Stimulated activated CD4-positive, alpha-beta T cell treated with anti-CD3 and anti-CD28 coated beads, Interleukin-2, amount 100 ng/mL, for 4 hours (primary cell): ENCODE data around the gene UBE3D.
"Not testable (repeated sequence)": the region's sequence is repeated elsewhere in the genome, so short reads cannot be mapped to it uniquely, and the experiment has no call there.

Experiments
- DNase-seq: peaks from one replicate; pipeline ENCODE4 v3.0.0-alpha.2; 2020; ENCODE audit warnings: low read depth

UBE3D gene

DNA sequence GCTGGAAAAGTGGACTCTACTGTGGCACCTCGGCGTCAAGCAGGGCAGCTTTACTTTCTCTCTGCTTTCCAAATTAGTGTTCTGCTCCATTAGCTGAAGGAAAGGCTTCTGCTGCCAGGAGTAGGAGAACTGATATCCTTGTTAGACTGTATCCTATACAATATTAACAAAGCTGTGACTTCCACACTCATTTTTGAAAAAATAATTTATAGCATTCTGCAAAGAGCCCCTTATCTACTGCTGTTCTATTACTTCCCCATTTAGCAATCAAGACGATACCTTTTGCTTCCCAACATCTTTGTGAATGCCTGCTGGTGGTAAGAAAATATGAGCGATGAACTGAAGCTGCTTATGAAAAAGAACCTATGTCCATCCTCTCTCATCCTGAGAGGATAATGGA, 151.1 kb downstream of the UBE3D start:
- DNase-seq, result no peak

DNA sequence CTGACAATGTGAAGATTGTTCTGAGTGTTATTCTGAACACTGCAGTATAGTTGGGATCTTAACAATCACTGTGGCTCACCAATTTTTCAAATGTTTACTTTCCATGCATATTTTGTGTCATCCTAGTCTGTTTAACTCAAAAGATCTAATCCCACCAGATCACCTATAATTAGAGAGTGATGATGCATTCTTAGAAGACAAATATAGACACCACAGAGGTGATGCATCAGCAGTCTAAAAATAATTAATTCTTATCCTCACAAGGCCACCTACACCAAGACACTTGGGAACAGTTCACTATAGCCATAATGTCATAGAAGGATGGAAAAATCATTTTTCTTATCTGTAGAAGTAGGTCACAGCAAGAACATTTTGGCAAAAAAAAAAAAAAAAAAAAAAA, 154.8 kb downstream of the UBE3D start:
- no peak for DNase-seq

DNA sequence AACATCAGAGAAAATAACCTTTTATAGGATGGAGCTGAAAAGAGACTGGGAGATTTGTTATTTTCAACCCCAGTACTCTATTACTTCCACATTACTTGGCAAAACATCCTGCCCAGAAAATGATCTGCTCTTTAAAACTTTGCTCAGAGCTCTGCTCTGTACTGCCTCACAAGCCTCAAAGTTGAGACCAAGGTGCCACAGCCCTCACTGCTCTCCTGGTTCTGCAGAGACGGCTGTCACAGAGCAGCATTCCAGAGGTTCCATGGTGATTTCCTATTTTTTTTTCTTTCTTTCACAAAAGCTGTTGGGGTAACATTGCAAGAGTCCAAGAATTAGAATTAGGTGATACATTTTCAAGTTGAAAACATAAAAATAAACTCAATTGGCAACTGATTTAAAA, 155.2 kb downstream of the UBE3D start:
- no peak for DNase-seq

DNA sequence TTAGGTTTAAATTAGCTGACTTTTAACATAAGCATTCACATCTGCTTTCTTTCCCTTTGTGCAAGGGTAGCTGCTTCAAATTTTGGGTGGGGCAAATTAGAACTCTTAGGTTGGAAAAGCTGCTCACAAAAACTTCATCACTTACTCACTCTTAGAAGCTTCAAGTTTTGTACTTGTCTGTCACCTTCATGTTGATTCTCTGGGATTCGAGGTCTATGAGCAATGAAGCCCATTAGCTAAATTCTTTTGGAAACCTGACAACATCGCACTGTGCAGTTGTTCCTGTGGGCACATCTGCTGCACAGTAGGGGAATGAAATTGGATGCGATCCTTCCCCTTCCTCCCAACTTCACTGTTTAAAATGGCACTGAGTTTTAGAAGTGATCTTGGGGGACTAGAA, 156.1 kb downstream of the UBE3D start:
- no peak for DNase-seq

DNA sequence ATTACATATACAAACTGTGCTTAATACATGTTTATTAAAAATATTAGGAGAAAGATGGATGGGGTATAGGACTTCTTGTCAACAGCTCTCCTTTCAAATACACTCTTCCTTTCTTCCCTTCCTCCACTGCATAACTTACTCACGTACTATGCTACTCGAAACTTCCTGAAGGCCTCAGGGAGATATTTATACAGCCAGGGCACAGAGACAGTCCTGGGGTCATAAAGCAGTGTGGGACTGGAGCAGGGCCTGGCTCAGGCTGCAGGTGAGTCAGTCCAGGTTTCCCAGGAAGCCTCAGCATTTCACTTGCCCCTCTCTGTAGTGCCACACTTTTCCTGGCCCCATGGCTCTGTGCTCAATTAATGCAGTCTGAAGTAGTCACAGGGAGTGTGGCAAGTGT, 157.0 kb downstream of the UBE3D start:
- DNase-seq, result no peak

DNA sequence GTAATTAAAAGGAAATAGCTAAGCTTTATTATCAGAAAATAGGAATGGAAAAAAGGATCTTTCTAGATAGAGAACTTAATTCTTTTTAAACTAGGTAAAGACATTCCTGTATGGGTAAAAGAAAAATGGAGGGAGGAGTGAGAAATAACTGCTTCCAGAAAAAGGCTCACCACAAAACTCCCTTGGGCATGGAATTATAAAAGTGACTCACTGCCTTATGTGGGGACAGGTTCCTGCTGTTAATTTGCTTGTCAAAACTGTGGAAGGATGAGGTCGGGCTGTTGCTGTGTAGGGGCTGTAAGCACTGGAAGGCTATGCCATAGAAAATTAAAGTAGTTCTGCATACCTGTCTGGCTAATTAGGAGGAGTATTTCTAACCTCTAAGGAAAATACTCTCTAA, 158.7 kb downstream of the UBE3D start:
- no peak for DNase-seq

DNA sequence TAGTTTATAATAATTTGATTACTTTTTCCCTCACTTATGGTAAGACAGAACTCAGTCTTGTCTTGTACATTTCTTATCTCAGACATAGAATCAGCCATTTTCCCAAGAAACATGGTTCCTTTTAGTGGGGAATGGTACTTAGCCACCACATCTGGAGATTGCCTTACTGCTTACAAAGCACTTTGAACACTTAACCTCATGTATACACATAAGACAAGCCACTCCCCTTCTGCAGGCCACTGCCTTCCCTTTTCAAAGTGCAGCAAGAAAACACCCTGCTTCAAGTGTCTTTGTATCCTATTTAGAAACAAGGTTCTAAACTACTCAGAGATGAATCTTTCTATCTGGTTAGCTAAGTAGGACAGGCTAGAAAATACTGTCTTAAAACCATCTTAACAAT, 159.2 kb downstream of the UBE3D start:
- no peak for DNase-seq

DNA sequence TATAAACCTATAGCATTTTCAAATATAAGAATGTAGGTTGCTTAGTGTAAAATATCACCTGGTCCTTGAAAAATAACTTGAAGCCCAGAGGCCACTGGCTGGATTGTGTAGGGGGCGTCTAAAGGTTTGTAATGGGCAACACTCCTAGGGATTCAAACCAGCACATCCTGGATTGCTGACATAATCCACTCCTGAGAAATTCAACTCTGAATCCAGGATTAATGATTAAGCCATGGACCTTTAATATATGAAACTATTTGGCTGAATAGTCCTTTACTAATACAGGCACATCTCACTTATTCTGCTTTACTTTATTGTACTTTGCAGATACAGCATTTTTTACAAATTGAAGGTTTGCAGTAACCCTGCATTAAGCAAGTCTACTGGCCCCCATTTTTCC, 160.8 kb downstream of the UBE3D start:
- DNase-seq, result no peak

DNA sequence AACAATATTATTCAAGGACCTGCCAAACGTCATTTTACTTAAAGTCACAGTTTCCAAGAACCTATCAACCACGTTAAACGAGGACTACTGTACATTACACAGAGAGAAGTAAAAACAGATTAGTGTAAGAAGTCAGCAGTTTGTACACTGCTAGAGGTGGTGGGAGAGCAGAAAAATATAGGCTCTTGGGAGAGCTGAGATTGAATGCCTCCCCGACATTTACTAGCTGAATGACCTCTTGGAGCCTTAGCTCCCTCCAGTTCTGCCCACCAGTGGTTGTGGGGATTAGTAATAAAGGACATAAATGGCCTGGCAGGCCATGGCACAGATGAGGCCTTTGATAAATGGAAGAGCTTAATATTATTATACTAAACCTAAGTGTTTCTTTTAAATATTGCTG, 161.4 kb downstream of the UBE3D start:
- DNase-seq, result no peak

DNA sequence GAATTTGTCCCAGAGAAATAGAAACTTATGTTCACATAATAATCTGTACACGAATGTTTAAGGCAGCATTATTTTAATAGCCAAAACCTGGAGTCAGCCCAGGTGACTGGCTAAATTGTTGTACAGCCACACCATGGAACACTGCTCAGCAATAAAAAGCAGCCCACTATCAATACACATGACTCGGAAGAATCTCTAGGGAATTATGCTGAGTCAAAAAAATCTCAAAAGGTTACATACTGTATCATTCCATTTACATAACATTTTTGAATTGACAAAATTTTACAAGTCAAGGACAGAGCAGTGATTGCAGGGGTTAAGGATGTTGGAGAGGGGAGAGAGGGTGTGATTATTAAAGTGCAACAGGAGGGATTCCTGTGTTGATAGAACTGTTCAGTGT, 163.4 kb downstream of the UBE3D start:
- DNase-seq, result no peak

DNA sequence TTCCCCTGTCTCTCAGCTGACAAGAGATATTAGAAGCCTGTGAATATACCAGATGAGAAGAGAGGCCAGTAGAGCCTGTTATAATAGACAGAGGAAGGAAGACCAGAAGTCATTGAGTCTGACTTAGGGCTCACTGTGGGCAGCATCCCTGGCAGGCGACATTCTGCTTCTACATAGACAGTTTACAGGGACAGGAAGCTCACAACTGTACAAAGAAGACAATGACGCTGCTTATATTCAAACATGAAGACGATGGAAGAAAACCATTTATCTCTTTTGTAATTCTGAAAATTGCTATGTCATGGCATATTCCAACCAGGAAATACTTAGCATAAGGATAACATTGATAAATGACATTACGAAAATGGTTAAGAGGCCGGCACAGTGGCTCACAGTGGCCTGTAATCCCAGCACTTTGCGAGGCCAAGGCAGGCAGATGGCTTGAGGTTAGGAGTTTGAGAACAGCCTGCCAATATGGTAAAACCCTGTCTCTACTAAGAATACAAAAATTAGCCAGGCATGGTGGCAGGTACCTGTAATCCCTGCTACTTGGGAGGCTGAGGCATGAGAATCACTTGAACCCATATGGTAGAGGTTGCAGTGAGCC, 170.9 kb downstream of the UBE3D start:
- DNase-seq, result no peak

DNA sequence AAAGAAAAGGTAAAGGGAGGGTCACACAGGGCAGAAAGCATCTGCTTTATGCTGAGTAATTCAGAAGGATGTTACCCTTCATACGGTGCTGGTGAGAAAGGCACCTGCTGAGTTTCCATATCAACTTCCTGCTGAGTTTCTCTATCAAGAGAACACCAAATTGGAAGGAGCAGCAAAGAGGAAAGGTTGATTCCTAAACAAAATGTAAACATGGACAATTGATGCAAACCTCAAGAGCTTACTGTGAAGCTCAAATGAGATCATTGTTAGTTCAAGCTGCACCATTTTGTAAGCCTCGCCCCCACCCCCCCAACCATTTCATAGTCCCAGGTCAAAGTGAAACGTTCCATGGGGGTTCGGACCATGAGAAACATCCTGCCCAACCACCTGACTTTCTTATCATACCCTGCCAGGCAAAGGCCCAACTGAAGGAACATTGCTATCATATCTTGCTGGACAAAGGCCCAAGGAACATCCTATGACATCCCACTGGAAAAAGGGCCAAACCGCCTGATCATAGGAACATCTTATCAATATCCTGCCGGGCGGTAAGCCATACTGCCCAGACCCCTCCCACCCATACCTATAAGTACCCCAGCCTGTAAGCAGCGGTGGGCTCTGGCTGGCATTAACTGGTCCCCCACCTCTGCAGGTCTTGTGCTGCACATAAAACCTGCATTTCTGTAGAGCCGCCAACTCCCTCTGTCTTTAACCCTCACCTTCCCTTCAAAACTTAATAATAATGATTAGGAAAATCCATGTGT, 171.6 kb downstream of the UBE3D start:
- DNase-seq, result no peak

DNA sequence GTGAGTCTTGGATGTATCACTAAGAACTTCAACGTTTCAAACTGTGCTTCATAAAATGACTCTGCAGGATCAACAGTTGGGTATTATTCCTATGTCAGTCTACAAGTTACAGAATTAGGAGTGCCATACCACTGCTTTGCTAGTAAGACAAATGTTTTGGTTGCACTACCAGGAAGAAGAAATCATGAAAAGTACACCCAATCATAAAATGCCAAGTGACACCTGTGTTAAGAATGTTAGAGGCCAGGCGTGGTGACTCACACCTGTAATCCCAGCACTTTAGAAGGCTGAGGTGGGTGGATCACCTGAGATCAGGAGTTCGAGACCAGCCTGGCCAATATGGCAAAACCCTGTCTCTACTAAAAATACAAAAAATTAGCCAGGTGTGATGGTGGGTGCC, 174.1 kb downstream of the UBE3D start:
- DNase-seq, result not testable (repeated sequence)

DNA sequence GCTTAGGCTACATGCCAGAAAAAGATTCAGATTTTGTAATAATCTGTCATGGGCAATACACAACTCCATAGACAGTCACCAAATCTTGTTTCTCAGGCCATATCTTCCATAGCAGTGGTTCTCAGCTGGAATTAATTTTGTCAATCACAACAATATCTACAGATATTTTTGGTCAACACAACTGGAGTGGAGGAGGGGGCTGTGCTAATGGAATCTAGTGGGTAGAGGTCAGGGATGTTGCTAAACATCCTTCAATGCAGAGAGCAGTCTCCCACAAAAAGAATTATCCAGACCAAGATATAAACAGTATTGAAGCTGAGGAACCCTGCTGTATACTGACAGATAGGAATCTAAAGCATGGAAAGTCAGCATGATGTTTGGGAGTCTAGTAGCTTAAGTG, 174.6 kb downstream of the UBE3D start:
- DNase-seq, result no peak

DNA sequence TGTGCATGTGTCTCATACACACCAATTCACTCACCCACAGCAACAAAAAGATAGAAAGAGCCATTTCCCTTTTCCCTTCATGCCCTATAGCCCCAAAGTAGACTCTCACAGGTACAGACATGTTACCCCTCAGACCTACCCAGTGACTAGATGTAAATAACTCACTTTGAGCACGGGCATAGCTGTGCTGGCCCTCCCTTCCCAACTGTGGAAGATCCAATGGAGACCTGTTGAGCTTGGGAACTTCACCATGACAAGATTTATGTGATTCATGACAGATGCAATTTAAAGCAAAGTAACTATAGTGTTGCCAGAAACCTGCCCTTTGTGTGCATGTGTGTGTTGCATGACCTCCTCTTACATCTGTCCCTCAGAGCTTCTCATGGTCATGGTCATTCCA, 175.4 kb downstream of the UBE3D start:
- no peak for DNase-seq

DNA sequence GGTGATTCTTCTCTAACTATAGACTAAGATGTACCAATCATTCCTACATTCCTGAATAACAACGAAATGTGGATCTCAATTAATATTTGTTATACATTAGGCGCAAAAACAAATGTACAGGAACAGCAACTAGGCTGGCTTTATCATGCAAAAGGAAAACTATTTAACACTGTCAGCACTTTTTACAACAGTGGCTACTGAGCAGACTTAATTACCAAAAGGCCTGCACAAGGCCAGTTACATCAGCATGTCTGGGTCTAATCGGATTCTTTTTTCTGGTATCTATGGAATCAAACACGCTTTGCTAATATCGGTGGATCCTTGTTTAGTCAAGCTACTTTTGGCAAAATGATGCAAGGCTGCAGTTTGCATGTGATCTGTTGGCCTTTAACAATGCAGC, 176.5 kb downstream of the UBE3D start:
- DNase-seq, result no peak

DNA sequence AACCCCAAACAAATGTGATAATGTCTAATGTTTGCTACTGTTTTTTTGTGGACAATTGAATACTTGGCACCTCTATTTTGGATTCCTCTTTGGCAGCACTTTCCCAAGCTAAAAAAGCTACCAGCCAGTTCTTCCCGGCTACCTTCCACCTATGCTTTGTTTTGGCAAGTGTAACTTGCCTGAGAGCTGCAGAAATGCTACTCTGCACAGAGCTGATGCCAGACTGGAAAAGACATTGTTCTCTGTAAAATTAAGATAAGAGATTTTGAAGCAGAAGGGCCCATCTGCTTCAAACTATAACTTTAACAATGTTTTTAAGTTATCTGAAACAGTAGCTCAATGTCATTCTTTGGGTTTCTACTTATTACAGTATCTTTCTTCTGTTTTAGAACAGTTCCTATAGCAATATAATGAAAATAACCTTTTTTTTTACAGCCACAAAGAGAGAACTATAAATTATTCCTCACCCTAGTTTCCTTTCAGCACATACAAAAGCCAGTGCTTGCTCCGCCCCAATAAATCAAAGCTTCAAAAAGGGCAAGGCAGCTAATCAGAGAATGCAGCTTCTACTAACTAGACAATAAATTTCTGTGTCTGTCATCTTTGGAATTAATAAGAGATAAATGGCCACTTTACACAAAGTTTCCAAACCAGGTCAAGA, 183.1 kb downstream of the UBE3D start:
- DNase-seq, result no peak

DNA sequence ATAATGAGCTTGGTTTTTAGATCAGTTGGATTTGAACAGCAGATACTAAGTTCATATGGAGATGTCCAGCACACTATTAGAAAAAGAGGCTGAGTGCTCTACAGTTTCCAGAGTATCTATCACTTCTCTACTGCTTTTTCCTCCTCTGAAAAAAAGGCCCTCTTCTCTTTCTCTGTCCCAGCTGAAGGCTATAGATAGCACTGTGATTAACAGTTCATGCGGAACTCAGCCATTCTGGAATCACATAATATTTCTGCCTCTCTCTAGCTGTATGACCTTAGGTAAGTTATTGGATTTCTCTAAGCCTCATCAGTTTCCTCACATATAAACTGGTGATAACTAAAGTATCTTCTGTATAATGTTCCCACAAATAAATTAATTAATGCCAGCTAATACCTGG, 184.1 kb downstream of the UBE3D start:
- DNase-seq, result no peak

DNA sequence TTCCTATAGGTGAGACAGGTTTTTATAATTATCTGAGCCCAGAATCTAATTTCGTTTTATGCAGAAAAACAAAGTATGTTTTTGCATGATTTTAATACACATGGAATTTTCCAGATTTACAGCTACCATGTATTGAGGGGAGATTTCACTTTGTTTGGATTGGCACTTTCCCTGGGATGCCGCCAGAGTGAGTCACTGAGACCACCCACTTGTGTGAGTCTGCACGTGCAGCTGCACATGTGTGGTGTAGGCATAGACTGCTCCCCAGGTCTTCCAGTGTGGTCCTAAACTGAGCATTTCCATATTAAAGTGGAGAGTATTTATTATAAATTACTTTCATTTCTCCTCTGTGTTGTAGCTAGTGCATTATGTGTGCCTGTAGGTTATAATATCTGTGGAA, 186.8 kb downstream of the UBE3D start:
- DNase-seq, result no peak

DNA sequence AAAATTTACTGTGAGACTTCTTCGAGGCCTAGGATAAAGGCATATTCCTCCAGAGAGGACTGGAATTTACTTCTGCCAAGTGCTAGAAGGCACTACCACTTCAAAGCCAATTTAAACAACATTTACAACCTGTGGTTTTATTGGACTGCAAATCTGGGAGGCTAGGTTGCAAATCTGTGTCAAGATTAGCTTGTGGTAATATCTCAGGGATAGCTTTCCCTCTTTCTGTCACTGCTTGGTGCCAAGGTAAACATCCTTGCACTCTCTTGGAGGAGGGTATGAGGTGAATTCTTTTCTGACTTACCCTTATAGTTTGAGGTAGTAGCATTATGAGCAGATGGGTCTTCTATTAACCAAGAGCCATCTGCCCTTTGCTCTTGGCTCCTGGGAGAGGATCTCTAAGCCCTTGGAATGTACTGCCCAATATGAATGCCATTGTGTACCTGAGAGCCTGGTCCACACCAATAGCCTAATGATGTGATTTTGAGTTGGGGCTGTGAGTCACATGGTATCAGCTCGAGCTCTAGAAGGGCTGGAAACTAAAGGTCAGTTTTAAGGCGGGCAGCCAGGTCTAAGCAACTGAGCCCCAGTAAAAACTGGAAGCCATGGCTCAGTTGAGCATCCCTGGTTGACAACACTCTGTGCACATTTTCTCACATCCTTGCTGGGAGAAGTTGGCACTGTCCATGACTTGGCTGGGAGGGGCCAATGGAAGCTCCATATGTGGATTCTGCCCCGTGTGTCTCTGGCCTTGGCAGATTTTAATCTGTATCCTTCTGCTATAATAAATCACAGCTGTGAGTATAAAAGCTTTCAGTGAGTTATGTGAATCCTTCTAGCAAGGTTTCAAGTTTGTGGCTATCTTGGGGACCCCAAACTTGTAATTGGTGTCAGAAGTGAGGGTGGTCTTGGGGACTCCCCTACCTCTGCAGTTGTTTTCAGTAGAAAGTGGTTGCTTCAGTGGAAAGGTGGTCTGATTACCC, 188.1 kb downstream of the UBE3D start:
- no peak for DNase-seq

DNA sequence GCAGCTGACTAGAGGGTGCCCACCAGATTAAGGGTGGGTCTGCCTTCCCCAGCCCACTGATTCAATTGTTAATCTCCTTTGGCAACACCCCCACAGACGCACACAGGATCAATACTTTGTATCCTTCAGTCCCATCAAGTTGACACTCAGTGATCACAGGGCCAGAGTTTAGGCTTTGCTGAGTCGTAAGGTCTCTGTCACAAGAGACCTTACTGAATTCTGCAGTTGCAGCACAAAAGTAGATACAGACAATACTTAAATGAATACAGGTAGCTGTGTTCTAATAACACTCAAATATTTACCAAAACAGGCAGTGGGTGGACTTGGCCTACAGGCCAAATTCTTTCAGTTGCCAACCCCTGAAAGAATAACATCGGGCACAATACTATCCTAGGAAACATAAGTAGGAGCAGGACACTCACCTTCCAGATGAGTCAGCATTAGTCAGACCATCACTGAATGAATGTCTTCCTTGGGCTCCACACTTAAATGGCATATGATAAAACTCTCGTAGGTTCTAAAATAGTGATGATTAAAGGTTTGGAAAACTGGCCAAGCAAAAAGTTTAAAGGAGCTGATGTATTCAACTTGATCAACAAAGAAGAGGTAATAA, 190.0 kb downstream of the UBE3D start:
- DNase-seq, result no peak

DNA sequence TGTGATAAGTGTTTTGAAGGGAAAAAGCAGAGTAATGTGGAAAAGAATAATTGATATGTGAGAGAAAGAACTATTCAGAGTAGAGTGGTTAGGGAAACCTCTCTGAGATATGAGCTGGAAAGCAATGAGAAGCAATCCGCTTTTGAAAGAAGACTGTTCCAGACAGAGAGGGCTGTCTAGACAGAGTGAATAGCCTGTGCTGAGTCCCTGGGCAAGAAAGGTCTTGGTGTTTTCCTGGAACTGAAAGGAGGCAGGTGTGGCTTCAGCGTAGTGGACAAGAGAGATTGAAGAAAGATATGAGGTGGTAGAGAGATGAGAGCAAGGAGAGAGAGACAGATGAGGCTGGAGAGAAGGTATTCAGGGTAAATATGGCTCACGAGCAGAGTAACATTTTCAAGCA, 190.8 kb downstream of the UBE3D start:
- no peak for DNase-seq
